ENCODE results near the gene CACNA2D3. TPM values are rescaled to one million over a fixed set of nuclear protein-coding genes. Genes with fewer than 3 reads are reported as not detected.

Gene CACNA2D3
- total RNA-seq, 1 experiment from 2014 or later: not detected

DNA sequence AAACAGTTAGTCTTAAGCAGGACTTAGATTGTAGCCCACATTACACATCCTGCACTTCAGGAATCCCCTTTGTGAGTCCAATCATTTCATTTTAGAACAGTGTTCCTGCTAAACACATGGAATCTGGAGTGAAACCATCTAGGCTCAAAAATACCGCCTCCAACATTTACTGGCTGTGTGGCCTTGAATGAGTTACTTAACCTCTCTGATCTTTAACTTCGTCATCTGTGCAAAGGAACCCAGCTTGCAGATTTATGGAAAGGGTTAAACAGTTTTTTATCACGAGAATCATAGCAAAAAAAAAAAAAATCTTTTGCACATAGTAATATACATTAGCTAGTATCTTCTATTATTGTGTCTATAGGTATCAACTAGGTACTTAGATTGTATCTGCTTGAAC lies 813.5 kb downstream of the CACNA2D3 start:
- no peak overlapping the region for H2AFZ ChIP-seq (ENCODE audit: low read length)
- TF ChIP-seq EZH2 (IDR thresholded peaks at IDR 0.05; ENCODE audit: low read length, unreplicated experiment) (no peak), EZH2phosphoT487 (IDR thresholded peaks at IDR 0.05; ENCODE audit: borderline replicate concordance, low read length) (no peak)
- TF ChIP-seq, protein P1, sequence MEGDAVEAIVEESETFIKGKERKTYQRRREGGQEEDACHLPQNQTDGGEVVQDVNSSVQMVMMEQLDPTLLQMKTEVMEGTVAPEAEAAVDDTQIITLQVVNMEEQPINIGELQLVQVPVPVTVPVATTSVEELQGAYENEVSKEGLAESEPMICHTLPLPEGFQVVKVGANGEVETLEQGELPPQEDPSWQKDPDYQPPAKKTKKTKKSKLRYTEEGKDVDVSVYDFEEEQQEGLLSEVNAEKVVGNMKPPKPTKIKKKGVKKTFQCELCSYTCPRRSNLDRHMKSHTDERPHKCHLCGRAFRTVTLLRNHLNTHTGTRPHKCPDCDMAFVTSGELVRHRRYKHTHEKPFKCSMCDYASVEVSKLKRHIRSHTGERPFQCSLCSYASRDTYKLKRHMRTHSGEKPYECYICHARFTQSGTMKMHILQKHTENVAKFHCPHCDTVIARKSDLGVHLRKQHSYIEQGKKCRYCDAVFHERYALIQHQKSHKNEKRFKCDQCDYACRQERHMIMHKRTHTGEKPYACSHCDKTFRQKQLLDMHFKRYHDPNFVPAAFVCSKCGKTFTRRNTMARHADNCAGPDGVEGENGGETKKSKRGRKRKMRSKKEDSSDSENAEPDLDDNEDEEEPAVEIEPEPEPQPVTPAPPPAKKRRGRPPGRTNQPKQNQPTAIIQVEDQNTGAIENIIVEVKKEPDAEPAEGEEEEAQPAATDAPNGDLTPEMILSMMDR (conservative IDR thresholded peaks at IDR 0.05; ENCODE audit: low read depth, low read length): no peak
- peaks cover 43% of the 10 kb centered on the region for H3K27me3 ChIP-seq (ENCODE audit: low read length)
- no peak overlapping the region for H3K27ac ChIP-seq (ENCODE audit: low read length)
- H3K4me3 ChIP-seq (ENCODE audit: low read length): no peak overlapping the region
- ATAC-seq (no peak), DNase-seq (no peak)
- H3K9ac ChIP-seq (ENCODE audit: low read length): no peak overlapping the region
- no peaks in the 10 kb centered on the region for H3K9me3 ChIP-seq (ENCODE audit: low read length)
- intact Hi-C loops (cut with micrococcal nuclease): no loop called here
- H3K4me1 ChIP-seq (ENCODE audit: insufficient read depth, low read length): no peaks in the 10 kb centered on the region
- no peaks in the 10 kb centered on the region for H3K36me3 ChIP-seq (ENCODE audit: low read depth, low read length)
- H4K20me1 ChIP-seq (ENCODE audit: low read length): no peaks in the 10 kb centered on the region
- H3K79me2 ChIP-seq (ENCODE audit: low read length): no peaks in the 10 kb centered on the region
- ChIA-PET POLR2A (ENCODE audit: unreplicated experiment) (no interaction called here), CTCF (no interaction called here)
- H3K9me2 ChIP-seq (replicated peaks; ENCODE audit: low read length): no peaks in the 10 kb centered on the region
- H3K4me2 ChIP-seq (ENCODE audit: low read length): no peak overlapping the region
- BruUV-seq (replicated peaks): no TSS peak
- no peaks in the 10 kb centered on the region for H3F3A ChIP-seq (ENCODE audit: low read length, unreplicated experiment)

DNA sequence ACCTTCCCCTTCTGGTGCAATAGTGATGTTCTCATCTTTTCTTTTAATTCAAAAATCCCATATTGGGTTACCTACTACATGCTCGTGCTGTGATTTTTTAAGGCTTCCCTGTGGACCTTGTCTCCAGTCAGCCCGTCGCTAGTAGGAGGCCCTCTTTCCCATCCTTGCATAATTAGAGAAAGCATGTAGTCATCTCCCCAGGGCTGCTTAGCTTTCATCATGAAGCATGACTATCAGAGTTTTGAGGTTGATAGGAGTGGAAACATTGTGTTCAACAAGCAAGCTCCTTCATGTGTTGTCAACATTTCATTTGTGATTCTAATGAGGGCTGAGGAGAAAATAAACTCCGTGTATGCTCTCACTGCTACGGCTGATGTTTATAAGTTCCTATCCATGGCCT lies 814.2 kb downstream of the CACNA2D3 start:
- intact Hi-C loops (cut with micrococcal nuclease): no loop called here
- ATAC-seq (no peak), DNase-seq (no peak)
- Histone ChIP-seq H3K4me2 (ENCODE audit: low read length) (no peak overlapping the region), H4K20me1 (ENCODE audit: low read length) (no peaks in the 10 kb centered on the region), H2AFZ (ENCODE audit: low read length) (no peak overlapping the region), H3K36me3 (ENCODE audit: low read depth, low read length) (no peaks in the 10 kb centered on the region), H3K9me3 (ENCODE audit: low read length) (no peaks in the 10 kb centered on the region), H3K4me3 (ENCODE audit: low read length) (no peak overlapping the region), H3K4me1 (ENCODE audit: insufficient read depth, low read length) (no peaks in the 10 kb centered on the region), H3K79me2 (ENCODE audit: low read length) (no peaks in the 10 kb centered on the region), H3K27ac (ENCODE audit: low read length) (no peak overlapping the region), H3K9me2 (replicated peaks; ENCODE audit: low read length) (no peaks in the 10 kb centered on the region), H3K27me3 (ENCODE audit: low read length) (peaks cover 50% of the 10 kb centered on the region), H3K9ac (ENCODE audit: low read length) (no peak overlapping the region), H3F3A (ENCODE audit: low read length, unreplicated experiment) (no peaks in the 10 kb centered on the region)
- CTCF ChIA-PET: no interaction called here
- BruUV-seq (replicated peaks): no TSS peak
- TF ChIP-seq EZH2 (IDR thresholded peaks at IDR 0.05; ENCODE audit: low read length, unreplicated experiment) (no peak), EZH2phosphoT487 (IDR thresholded peaks at IDR 0.05; ENCODE audit: borderline replicate concordance, low read length) (no peak)
- TF ChIP-seq, protein P1 (conservative IDR thresholded peaks at IDR 0.05; ENCODE audit: low read depth, low read length): no peak
- POLR2A ChIA-PET (ENCODE audit: unreplicated experiment): no interaction called here

DNA sequence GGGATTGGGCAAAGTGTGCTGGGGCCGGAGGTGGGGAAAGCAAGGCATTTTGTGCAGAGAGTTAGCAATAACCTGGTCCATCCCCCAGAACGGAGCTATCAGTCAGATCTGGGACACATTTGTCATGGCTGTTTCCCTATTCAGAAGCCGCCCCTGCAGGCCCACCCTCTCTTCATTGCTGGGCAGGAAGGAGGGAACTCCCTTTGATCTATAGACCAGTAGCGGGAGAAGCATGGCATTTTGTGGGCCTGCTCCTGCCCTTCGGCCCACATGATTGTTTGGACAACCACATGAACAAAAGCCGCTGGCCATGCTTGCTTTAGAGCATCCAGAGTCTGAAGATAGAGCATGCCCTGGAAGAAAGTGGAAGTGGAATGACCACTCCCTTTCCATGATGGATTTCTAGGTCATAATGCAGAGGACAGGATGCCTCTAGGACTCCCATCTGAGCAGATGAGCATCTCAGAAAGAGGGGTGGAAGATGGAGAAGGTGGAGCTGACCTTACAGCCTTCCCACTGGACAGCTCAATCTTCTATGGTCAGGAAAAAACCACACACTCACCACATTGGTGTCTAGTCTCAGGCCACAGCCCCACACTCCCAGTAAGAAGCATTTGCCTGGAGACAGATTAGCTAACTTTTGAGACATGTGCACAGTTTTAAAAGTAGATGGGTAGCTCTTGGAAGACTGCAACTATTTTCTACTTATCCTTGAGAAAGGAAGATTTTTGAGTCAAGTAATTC lies 817.4 kb downstream of the CACNA2D3 start:
- ChIA-PET POLR2A (ENCODE audit: unreplicated experiment) (no interaction called here), CTCF (no interaction called here)
- H4K20me1 ChIP-seq (ENCODE audit: low read length): no peaks in the 10 kb centered on the region
- no TSS peak for BruUV-seq (replicated peaks)
- TF ChIP-seq EZH2 (IDR thresholded peaks at IDR 0.05; ENCODE audit: low read length, unreplicated experiment): no peak
- no peak for TF ChIP-seq EZH2phosphoT487 (IDR thresholded peaks at IDR 0.05; ENCODE audit: borderline replicate concordance, low read length)
- TF ChIP-seq, protein P1 (conservative IDR thresholded peaks at IDR 0.05; ENCODE audit: low read depth, low read length): no peak
- peaks cover 58% of the 10 kb centered on the region for H3K27me3 ChIP-seq (ENCODE audit: low read length)
- H2AFZ ChIP-seq (ENCODE audit: low read length): no peak overlapping the region
- no peak for ATAC-seq
- no peaks in the 10 kb centered on the region for H3K36me3 ChIP-seq (ENCODE audit: low read depth, low read length)
- H3K4me1 ChIP-seq (ENCODE audit: insufficient read depth, low read length): no peaks in the 10 kb centered on the region
- no peak overlapping the region for H3K4me3 ChIP-seq (ENCODE audit: low read length)
- no peak overlapping the region for H3K4me2 ChIP-seq (ENCODE audit: low read length)
- H3K9me2 ChIP-seq (replicated peaks; ENCODE audit: low read length): no peaks in the 10 kb centered on the region
- no peaks in the 10 kb centered on the region for H3F3A ChIP-seq (ENCODE audit: low read length, unreplicated experiment)
- no peak overlapping the region for H3K9ac ChIP-seq (ENCODE audit: low read length)
- no peak overlapping the region for H3K27ac ChIP-seq (ENCODE audit: low read length)
- H3K79me2 ChIP-seq (ENCODE audit: low read length): no peaks in the 10 kb centered on the region
- intact Hi-C loops (cut with micrococcal nuclease): no loop called here
- no peak for DNase-seq
- no peaks in the 10 kb centered on the region for H3K9me3 ChIP-seq (ENCODE audit: low read length)
